IPS DF 4.7 (cell line): ENCODE data around the gene KRTAP5-4.
"Not testable (repeated sequence)": the region's sequence is repeated elsewhere in the genome, so short reads cannot be mapped to it uniquely, and the experiment has no call there.

ENCODE experiments used
- DNase-seq: peaks from one replicate; pipeline ENCODE4 v3.0.0-alpha.2; 2013; ENCODE audit warnings: low spot score; ENCODE audit errors: extremely low read depth

The KRTAP5-4 gene

DNA sequence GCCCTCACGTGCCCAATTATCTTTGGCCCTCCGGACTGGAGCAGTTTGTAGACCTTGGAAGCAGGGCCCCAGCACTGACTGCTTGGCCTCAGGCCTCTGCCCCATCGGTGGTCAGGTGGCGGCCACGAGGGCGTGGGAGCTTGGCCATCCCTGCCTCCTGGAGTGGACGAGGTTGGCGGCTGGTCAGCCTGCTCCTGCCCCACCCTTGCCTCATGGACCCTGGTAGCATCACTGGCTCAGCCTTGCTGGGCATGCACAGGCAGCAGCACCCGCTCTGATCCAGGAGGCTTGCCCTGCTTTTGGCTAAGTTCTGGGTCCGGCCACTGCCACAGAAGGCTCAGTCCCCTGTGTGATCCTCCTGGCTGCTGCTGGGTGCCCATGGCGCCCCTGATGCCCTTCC is 17.8 kb downstream of the KRTAP5-4 start:
- no peak for DNase-seq

DNA sequence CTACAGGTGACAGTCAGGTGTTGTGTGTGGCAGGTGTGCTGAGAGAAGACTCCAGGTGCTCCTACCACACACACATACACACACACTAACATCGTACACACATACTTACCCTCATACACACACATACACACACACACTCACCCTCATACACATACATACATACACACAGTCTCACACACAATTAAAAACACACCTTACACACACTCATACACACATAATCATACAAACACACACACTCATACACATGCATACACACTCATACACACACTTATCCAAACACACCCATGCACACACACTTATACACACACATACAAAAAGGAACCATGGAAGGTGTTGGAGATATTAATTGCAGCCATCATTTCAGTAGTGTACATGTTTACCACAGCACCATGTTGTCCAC is 18.3 kb downstream of the KRTAP5-4 start:
- DNase-seq = no peak

DNA sequence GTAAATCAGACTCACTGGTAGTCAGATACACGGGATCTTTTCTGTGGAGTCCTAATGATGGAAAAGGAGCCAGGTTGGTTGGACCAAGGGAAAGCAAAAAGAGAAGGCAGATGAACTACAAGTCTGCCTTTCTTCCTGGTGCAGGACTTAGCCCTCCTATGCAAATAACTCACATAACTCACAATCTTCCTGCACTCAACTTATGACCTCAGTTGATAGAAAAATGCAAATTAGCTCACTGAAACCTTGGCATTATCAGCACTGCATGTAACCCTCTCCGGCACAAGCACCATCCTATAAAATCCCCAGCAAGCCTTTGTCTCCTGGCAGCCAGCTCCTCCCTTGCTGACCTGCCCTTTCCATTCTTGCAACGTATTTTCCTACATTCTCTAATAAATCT is 20.3 kb downstream of the KRTAP5-4 start:
- not testable (repeated sequence) for DNase-seq

DNA sequence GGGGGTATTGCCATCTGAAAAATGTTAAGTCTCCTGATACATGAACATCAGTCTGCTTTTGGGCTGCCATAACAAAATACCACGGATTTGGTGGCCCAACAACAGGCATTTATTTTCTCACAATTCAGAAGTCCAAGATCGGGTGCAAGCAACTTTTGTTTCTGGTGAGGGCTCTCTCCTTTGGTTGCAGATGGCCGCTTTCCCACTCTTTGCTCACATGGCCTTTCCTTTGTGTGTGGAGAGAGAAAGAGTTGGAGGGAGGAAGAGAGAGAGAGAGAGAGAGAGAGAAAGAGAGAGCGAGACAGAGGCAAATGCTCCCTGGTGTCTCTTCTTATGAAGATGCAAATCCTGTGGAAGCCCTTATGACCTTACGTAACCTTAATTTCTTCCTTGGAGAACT is 21.3 kb downstream of the KRTAP5-4 start:
- DNase-seq = no peak

DNA sequence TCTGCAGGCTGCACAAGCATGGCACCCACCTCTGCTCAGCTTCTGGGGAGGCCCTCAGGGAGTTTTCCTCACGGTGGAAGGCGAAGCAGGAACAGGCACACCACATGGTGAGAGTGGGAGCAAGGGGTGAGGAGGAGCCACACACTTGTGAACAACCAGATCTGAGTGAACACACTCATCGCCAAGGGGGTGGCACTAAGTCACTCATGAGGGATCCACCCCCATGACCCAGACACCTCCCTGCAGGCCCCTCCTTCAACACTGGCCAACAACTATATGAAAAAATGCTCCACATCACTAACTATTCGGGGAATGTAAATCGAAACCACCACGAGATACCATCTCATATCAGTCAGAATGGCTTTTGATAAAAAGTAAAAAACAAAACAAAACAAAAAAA is 23.1 kb downstream of the KRTAP5-4 start:
- DNase-seq = no peak

DNA sequence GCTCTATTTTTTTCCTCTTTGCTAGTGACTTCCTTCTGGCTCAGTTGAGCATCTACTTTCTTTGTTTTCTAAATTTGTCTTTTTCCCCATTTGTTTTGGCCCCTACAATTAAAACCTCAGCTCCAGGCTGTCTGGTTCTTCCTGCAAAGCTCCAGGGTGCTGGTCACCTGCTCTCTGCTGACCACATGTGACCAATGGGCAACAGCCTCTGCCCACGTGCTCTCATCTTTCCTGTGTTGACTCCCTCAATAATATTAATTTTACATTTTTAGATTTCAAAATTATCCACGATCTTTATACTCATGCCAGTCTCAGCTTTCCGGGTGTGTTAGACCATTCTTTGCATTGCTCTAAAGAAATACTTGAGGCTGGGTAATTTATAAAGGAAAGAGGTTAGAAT is 23.5 kb downstream of the KRTAP5-4 start:
- DNase-seq = not testable (repeated sequence)

DNA sequence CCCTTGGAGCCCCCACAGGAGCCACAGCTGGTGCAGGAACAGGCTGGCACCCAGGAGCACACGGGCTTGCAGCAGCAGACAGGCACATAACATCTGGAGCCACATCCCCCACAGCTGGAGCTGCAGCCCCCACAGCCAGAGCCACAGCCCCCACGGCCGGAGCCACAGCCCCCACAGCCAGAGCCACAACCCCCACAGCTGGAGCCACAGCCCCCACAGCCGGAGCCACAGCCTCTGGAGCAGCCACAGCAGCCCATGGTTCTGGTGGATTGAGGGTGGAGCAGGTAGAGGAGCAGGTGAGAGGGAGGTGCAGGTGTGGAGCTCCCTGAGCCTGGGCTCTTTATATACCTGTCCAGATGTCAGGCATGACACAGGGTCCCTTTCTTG is 24.0 kb downstream of the KRTAP5-4 start, which contains the start of gene KRTAP5-2:
KRTAP5-2 (minus strand) TSS at position 301 of the 387 bp plus-strand sequence; CDS start at position 257, 44 bp downstream.
- no peak for DNase-seq

DNA sequence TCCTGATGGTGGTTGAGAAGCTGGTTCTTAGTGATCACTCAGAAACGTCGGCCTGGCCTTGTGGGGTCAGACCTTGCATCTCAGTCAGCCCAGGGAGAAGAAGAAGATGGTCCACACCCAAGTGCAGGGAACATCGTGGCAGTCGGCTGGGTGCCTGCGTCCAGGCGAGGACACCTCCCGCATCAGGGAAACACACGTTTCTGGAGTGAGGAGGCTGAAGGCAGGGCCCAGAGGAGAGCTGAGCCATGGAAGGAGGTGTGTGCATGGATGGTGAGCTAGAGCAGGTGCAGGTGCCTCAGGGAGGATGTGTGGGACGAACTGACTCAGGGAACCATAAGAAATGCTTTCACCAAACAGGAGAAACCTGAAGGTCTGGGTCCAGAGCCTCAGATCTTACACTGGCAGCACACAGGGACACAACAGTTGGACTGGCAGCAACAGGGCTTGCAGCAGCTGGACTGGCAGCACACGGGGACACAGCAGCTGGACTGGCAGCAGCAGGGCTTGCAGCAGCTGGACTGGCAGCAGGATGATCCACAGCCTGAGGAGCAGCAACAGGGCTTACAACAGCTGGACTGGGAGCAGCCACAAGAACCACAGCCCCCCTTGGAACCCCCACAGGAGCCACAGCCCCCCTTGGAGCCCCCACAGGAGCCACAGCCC is 24.5 kb downstream of the KRTAP5-4 start:
- no peak for DNase-seq

DNA sequence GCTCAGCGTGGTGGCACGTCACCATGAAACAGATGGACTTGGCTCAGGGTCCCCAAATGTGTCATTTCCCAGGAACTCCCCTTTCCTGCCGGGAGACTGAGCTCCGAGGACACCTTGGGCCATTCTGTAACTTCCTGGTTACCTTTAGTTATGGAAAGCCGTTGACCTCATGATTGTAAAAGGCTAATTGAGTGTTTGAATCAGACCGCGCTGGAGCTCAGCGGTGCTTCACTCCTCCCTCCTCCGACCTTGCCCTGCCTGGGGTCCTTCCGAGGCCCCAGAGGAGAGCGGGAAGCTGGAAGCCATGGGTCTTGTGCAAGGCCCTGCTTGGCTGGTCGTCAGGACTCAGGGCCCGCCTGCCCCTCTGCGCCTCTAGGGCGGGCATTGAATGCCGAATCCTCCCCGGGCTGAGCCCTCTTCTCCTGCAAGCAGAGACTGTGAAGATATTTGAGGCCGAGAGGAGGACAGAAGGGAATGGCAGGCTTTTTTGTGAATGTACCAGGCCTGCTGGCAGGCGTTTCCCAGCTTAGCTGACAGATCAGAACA is 25.3 kb downstream of the KRTAP5-4 start:
- DNase-seq = not testable (repeated sequence)

DNA sequence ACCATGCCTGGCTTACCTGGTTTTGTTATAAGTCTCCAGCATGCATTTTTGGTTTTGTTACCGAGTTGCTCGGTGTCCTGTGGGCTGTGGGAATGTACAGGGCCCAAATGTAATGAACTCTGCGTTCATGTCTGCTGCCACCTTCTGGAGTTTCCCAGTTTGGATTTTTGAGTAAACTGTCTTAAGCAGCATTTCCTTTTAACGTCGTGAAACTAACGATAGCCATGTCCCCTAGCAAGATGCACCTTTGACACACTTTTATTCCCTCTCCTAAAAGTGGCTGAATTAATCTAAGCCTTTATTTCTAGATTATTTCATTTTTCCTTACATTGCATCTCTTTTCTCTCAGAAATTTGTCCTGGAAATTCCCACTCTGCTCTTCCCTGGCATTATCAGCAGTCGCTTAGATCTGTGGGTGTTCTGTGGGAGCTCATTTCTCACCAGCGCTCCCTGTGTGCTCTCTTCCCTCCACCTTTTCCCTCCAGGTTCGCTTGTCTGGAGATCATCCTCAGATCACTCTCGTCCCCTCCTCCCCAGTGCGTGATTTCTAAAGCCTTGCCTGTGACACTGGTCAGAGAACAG is 25.9 kb downstream of the KRTAP5-4 start:
- DNase-seq = not testable (repeated sequence)

DNA sequence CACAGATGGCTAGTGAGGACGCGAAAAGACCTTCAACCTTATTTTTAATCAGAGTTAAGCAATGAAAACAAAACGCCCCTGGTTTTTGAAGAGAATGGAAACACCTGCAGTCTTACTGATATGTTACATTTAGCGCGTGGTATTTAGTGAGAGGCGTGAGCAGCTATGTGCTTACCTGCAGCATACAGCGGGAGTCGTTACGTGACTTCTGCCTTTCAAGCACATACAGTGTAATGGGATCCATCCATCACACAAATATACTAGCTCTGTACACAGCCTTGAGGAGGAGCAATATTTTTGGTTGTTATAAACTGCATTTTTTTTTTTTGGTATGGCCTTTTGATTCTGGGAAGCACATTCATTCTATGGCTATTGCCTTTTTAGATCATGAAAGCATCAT is 29.3 kb downstream of the KRTAP5-4 start:
- DNase-seq = no peak

DNA sequence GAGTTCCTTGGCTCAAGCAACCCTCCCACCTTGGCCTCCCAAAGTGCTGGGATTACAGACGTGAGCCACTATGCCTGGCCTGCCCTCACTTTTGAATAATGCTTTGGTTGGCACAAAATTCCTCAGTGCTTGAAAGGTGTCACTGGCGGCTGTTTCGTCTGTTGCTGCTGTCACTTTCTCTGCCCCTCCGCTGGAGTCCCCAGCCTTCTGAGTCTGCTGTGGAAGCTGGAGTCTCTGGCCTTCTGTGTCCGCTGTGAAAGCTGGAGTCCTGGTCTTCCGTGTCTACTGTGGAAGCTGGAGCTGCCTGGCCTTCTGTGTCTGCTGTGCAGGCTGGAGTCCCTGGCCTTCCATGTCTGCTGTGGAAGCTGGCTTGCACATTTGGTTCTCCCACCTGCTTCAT is 31.9 kb downstream of the KRTAP5-4 start:
- no peak for DNase-seq

DNA sequence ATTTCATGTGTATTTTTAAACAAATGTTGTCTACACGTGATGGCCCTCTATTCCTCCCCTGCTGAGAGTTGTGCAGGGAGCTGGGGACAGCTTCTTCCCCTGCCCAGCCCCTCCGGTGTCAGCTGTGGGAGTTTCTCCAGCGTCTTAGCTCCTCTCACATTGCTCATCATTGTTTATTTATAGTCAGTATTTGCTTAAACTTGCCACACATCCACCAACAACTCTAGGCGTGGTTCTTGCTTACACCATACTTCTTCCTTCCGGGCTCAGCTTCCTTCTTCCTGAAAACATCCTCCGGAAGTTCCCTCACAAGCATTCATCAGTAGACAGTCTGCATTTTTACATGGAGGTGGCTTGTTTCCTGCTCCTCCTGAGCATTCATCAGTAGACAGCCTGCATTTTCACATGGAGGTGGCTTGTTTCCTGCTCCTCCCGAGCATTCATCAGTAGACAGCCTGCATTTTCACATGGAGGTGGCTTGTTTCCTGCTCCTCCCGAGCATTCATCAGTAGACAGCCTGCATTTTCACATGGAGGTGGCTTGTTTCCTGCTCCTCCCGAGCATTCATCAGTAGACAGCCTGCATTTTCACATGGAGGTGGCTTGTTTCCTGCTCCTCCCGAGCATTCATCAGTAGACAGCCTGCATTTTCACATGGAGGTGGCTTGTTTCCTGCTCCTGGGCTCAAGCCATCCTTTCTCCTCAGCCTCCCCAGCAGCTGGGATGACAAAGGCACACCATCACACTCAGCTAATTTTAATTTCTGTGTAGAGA is 32.6 kb downstream of the KRTAP5-4 start:
- DNase-seq = not testable (repeated sequence)

DNA sequence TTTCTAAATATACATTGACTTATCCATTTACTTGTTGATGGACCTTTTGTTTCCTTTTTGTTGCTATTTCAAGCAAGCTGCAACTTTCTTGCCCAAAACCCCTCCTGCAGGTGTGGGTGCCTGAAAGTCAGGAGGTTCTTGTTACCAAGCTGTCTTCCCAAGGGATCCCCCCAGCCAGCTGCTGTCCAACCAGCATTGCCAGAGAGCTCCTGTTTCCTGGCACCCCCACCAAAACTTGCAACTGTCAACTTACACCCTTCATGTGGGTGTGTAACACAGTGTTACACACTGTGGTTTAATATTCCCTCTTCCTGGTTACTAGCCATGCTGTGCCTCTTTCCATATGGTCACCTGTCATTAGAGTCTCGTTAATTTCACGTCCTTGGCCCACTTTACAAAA is 35.2 kb downstream of the KRTAP5-4 start:
- no peak for DNase-seq

DNA sequence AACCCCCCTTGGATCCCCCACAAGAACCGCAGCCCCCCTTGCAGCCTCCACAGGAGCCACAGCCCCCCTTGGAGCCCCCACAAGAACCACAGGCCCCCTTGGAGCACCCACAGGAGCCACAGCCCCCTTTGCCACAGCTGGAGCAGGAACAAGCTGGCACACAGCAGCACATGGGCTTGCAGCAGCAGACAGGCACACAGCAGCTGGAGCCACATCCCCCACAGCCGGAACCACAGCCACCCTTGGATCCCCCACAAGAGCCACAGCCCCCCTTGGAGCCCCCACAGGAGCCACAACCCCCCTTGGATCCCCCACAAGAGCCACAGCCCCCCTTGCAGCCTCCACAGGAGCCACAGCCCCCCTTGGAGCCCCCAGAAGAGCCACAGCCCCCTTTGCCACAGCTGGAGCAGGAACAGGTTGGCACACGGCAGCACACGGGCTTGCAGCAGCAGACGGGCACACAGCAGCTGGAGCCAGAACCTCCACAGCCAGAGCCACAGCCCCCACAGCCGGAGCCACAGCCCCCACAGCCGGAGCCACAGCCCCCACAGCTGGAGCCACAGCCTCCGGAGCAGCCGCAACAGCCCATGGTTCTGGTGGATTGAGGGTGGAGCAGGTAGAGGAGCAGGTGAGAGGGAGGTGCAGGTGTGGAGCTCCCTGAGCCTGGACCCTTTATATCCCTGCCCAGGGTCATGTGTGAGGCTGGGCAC is 37.1 kb downstream of the KRTAP5-4 start, which contains the start of gene KRTAP5-1:
KRTAP5-1 (minus strand) TSS at position 623 of the 710 bp plus-strand sequence; CDS start at position 589, 34 bp downstream.
- DNase-seq = not testable (repeated sequence)

DNA sequence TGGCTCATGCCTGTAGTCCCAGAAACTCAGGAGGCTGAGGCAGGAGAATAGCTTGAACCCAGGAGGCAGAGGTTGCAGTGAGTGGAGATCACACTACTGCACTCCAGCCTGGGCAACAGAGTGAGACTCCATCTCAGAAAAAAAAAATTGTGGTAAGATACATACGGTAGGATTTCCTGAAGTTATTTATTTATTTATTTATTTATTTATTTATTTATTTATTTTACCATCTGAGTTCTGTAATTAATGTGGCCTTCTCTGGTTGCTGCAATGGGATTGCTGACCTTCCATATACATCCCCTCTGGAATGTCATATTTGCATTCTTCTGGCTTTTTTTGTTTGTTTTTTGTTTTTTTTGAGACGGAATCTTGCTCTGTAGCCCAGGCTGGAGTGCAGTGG is 39.0 kb downstream of the KRTAP5-4 start:
- DNase-seq = not testable (repeated sequence)

DNA sequence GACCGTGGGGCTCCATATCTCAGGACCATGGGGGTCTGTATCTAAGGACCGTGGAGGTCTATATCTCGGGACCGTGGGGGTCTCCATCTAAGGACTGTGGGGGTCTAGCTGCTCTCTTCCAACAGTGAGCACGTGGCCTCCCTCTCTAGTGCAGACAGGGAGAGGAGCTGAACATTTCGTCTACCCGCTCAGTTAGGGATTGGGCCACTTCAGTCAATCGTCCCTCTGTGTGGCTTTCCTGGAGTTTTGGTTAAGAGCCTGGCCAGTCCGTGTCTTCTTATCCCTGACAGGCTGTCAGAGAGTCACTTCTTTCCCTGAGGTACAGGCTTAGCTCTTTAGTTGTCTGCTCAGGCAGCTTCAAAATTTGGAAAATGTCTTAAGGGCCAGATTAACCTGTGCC is 40.0 kb downstream of the KRTAP5-4 start:
- no peak for DNase-seq

DNA sequence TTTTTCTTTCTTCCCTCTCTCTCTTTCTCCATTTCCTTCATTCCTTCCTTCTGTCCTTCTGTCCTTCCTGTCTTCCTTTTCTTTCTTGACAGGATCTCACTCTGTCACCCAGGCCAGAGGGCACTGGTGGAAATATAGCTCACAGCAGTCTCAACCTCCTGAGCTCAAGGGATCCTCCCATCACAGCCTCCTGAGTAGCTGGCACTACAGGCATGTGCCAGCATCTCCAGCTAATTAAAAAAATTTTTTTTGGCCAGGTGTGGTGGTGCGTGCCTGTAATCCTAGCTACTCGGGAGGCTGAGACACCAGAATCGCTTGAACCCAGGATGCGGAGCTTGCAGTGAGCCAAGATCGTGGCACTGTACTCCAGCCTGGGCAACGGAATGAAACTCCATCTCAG is 45.1 kb downstream of the KRTAP5-4 start:
- DNase-seq = no peak

DNA sequence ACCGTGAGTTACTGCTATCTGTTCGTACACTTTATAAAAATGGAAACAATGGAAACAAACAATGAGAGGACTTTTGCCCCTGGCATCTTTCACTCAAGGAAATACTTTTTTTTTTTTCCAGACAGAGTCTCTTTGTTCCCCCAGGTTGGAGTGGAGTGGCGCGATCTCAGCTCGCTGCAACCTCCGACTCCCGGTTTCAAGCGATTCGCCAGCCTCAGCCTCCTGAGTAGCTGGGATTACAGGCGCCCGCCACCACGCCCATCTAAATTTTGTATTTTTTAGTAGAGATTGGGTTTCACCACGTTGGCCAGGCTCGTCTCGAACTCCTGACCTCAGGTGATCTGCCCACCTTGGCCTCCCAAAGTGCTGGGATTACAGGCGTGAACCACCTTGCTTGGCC is 46.2 kb downstream of the KRTAP5-4 start:
- not testable (repeated sequence) for DNase-seq

DNA sequence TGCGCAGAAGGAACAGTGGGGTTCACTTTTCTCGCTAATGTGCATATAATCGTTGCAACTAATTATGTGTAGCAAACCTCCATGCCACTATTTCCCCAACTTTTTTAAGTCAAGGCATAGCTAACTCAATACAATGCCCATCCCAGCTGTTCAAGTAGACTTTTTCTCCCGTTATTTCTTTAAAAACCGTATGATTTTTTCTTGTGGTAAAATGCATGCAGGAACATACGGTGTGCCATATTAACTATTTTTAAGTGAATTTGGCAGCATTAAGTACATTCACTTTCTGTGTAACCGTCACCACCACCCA is 47.0 kb downstream of the KRTAP5-4 start:
- no peak for DNase-seq

DNA sequence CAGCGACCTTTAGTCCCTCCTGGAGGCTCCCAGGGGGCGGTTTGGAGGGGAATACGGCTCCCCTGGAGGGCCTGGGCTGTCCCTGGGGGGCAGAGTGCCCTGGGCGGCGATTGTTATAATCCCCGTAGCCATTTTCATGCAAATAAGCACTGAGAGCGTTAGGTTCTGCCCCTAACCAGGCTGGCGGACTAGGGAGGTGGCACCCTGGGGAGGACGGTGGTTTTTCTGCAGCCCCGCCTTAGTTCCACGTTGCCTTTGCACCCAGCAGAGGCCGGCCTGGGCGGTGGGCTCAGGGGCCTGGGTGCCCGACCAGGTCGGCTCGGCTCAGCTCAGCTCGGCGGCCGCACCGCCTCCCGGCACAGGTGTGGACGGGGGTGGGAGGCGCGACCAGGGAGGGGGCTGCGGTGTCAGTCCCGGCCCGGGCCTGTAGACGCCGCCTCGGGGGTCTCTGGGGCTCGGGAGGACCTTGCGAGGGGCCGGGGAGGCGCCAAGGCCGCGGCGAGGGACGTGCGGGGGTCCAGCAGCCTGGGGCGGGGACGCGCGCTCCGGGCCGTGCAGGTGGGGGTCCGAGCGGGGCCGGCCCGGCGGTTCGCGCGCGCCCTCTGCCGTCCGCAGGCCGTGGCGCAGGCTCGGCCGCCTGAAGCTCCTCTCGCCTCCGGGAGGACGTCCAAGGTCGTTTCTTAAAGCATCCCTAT is 47.6 kb downstream of the KRTAP5-4 start:
- DNase-seq = no peak
